Neural cell (in vitro differentiated cells): ENCODE data around the gene GAL3ST3. TPM values are rescaled to one million over a fixed set of nuclear protein-coding genes. Genes with fewer than 3 reads are reported as not detected.

Experiments used
- H2AFZ ChIP-seq: fragments of 200-600, 300-800 bp; sonication (generic), shearing (Covaris generic); 2 replicates; pipeline ENCODE4 v1.6.0; 2014; ENCODE audit warnings: low read depth, mild to moderate bottlenecking, antibody characterized with exemption, low read length, moderate library complexity
- H3F3A ChIP-seq: fragments of 200-600 bp; shearing (Covaris generic); 2 replicates; pipeline ENCODE4 v1.6.1; 2016; ENCODE audit warnings: mild to moderate bottlenecking, moderate library complexity, mixed read lengths, antibody characterized with exemption, low read length; ENCODE audit not compliant: insufficient read depth, poor library complexity, severe bottlenecking
- H3K27ac ChIP-seq: fragments of 200-600, 300-800 bp; sonication (generic), shearing (Covaris generic); 2 replicates; pipeline ENCODE4 v1.5.1; 2014; ENCODE audit warnings: mild to moderate bottlenecking, low read length, moderate library complexity
- H3K27me3 ChIP-seq: fragments of 300-800, 200-600 bp; sonication (generic), shearing (Covaris generic); 2 replicates; pipeline ENCODE4 v1.6.0; 2014; ENCODE audit warnings: mild to moderate bottlenecking, low read depth, low read length, moderate library complexity; ENCODE audit not compliant: insufficient read depth
- H3K36me3 ChIP-seq: fragments of 300-800, 200-600 bp; sonication (generic), shearing (Covaris generic); 2 replicates; pipeline ENCODE4 v1.5.1; 2014; ENCODE audit warnings: mild to moderate bottlenecking, antibody characterized with exemption, low read length, moderate library complexity; ENCODE audit not compliant: insufficient read depth
- H3K4me2 ChIP-seq: fragments of 300-800, 200-600 bp; sonication (generic), shearing (Covaris generic); 2 replicates; pipeline ENCODE4 v1.6.0; 2014; ENCODE audit warnings: mild to moderate bottlenecking, low read length
- H3K4me3 ChIP-seq: fragments of 300-800, 200-600 bp; sonication (generic), shearing (Covaris generic); 2 replicates; pipeline ENCODE4 v1.5.1; 2014; ENCODE audit warnings: mild to moderate bottlenecking, low read length, moderate library complexity
- H3K79me2 ChIP-seq: fragments of 200-600 bp; shearing (Covaris generic); replicated peaks from 2 replicates; pipeline ENCODE4 v1.6.0; 2014; ENCODE audit warnings: mild to moderate bottlenecking, low read length, moderate library complexity; ENCODE audit not compliant: insufficient read depth
- H3K9ac ChIP-seq: fragments of 300-800, 200-600 bp; sonication (generic), shearing (Covaris generic); 2 replicates; pipeline ENCODE4 v1.6.1; 2016; ENCODE audit warnings: mild to moderate bottlenecking, low read length, mixed read lengths
- H3K9me2 ChIP-seq: fragments of 200-600 bp; shearing (Covaris generic); 2 replicates; pipeline ENCODE4 v1.6.1; 2016; ENCODE audit warnings: mild to moderate bottlenecking, low read length, mixed read lengths; ENCODE audit not compliant: insufficient read depth
- H3K9me3 ChIP-seq: fragments of 200-600, 300-800 bp; sonication (generic), shearing (Covaris generic); 2 replicates; pipeline ENCODE4 v1.6.1; 2016; ENCODE audit warnings: mild to moderate bottlenecking, mixed run types, low read length, moderate library complexity, mixed read lengths
- H4K20me1 ChIP-seq: fragments of 200-600 bp; shearing (Covaris generic); 2 replicates; pipeline ENCODE4 v1.6.1; 2016; ENCODE audit warnings: mild to moderate bottlenecking, mixed run types; ENCODE audit not compliant: insufficient read depth
- CTCF ChIP-seq: fragments of 450-650 bp; IDR thresholded peaks from 2 replicates; pipeline ENCODE4 v1.5.1; 2014; ENCODE audit warnings: antibody characterized with exemption, mild to moderate bottlenecking, moderate library complexity; ENCODE audit not compliant: poor library complexity, severe bottlenecking
- EP300 ChIP-seq: fragments of 450-650 bp; conservative IDR thresholded peaks from 2 replicates; pipeline ENCODE4 v1.6.1; 2014; ENCODE audit warnings: antibody characterized with exemption, mild to moderate bottlenecking, moderate library complexity; ENCODE audit not compliant: poor library complexity, severe bottlenecking
- EZH2 ChIP-seq: fragments of 200-600, 300-800 bp; shearing (Covaris generic), sonication (generic); IDR thresholded peaks from 2 replicates; pipeline ENCODE4 v1.6.1; 2014; ENCODE audit warnings: antibody characterized with exemption, low read length, borderline replicate concordance, mild to moderate bottlenecking; ENCODE audit not compliant: insufficient read depth, poor library complexity, severe bottlenecking
- MXI1 ChIP-seq: fragments of 450-650 bp; conservative IDR thresholded peaks from 2 replicates; pipeline ENCODE4 v1.6.1; 2014; ENCODE audit warnings: antibody characterized with exemption, mild to moderate bottlenecking; ENCODE audit not compliant: poor library complexity, severe bottlenecking
- POLR2AphosphoS5 ChIP-seq: IDR thresholded peaks from 2 replicates; pipeline ENCODE4 v1.6.1; 2012
- RAD21 ChIP-seq: fragments of 450-650 bp; conservative IDR thresholded peaks from 2 replicates; pipeline ENCODE4 v1.6.1; 2014; ENCODE audit warnings: antibody characterized with exemption, mild to moderate bottlenecking, moderate library complexity
- REST ChIP-seq: IDR thresholded peaks from 2 replicates; pipeline ENCODE4 v1.6.1; 2012; ENCODE audit warnings: borderline replicate concordance
- SMC3 ChIP-seq: fragments of 450-650 bp; conservative IDR thresholded peaks from 2 replicates; pipeline ENCODE4 v1.6.1; 2014; ENCODE audit warnings: antibody characterized with exemption, mild to moderate bottlenecking, moderate library complexity; ENCODE audit not compliant: poor library complexity
- TAF1 ChIP-seq: IDR thresholded peaks from 2 replicates; pipeline ENCODE4 v1.6.1; 2012; ENCODE audit warnings: low read depth
- polyA plus RNA-seq: library from polyadenylated mRNA; depleted of rRNA; stranded (reverse); fragments of >200 nt; gene quantifications from 2 replicates; pipeline ENCODE4 v1.2.3, GENCODE V29; 2014

The GAL3ST3 gene
- polyA plus RNA-seq, 1 donor from 2014 or later: 17.2 TPM

DNA sequence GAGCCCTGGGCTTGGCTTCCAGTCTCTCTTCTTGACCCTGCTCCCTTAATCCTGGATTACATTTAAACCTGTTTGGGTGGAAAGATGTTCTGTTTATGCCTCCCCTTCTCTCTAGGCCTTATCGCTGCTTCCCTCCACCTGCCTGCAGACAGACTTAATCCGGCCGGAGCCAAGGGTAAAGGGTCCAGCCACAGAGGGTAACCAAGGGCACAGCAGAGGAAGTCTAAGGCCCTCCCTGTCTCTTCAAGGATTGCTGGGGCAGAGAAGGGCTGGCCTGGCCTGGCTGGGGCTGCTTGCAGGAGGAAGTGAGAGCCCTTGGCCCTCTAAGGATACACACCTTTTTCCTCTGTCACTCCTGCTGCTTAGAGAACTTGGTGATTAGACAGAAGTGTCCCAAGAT is 2.1 kb downstream of the GAL3ST3 start:
- Histone ChIP-seq H3F3A (peaks cover 5% of the 10 kb centered on the region), H3K4me2 (no peak overlapping the region), H3K9me3 (no peaks in the 10 kb centered on the region), H3K79me2 (peaks cover 4% of the 10 kb centered on the region), H3K4me3 (no peak overlapping the region), H2AFZ (no peak overlapping the region), H3K36me3 (no peaks in the 10 kb centered on the region), H3K9ac (no peak overlapping the region), H3K9me2 (no peaks in the 10 kb centered on the region), H3K27me3 (no peaks in the 10 kb centered on the region), H4K20me1 (no peaks in the 10 kb centered on the region), H3K27ac (no peak overlapping the region)
- TF ChIP-seq TAF1: no peak
- TF ChIP-seq EZH2: no peak
- no peak for TF ChIP-seq CTCF
- TF ChIP-seq MXI1: no peak
- TF ChIP-seq POLR2AphosphoS5: no peak
- no peak for TF ChIP-seq EP300
- no peak for TF ChIP-seq REST
- TF ChIP-seq SMC3: no peak
- TF ChIP-seq RAD21: no peak

DNA sequence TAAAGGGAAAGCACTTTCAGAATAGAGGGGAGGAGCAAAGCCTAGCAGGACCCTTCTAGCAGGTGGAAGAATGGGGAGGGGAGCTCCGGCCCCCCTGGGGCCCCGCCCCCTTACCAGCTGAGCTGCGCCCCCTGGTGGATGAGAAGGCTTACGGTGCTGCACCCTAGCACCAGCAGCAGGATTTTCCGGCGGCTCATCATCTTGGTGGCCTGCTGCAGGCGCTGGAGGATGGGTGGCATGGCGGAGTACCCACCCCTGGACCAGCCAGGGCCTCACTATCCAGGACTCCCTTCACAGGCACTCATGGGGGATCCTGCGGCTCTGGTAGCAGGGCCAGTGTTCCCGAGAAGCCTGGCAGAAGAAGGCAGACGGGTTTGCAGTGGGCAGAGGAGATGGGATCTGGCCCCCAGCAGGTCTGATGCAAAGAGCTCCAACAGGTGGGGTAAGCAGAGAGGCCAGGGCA is 3.8 kb downstream of the GAL3ST3 start:
- Histone ChIP-seq H3K4me2 (no peak overlapping the region), H3K9ac (no peak overlapping the region), H2AFZ (no peak overlapping the region), H3K27ac (no peak overlapping the region), H3K27me3 (no peaks in the 10 kb centered on the region), H3K79me2 (peaks cover 4% of the 10 kb centered on the region), H4K20me1 (no peaks in the 10 kb centered on the region), H3K9me3 (no peaks in the 10 kb centered on the region), H3K4me3 (no peak overlapping the region), H3F3A (no peaks in the 10 kb centered on the region), H3K36me3 (no peaks in the 10 kb centered on the region), H3K9me2 (no peaks in the 10 kb centered on the region)
- TF ChIP-seq SMC3: peak; percentile 67
- no peak for TF ChIP-seq TAF1
- no peak for TF ChIP-seq EZH2
- no peak for TF ChIP-seq POLR2AphosphoS5
- TF ChIP-seq RAD21: peak; percentile 57
- no peak for TF ChIP-seq EP300
- no peak for TF ChIP-seq REST
- peak; percentile 8 for TF ChIP-seq MXI1
- peak; percentile 79 for TF ChIP-seq CTCF
